ENCODE data around the gene B3GNT5. TPM values are rescaled to one million over a fixed set of nuclear protein-coding genes. Genes with fewer than 3 reads are reported as not detected.

Gene B3GNT5
- total and polyA plus RNA-seq, 12 donors: 0.18 to 3.6 (median 2.6) TPM

DNA sequence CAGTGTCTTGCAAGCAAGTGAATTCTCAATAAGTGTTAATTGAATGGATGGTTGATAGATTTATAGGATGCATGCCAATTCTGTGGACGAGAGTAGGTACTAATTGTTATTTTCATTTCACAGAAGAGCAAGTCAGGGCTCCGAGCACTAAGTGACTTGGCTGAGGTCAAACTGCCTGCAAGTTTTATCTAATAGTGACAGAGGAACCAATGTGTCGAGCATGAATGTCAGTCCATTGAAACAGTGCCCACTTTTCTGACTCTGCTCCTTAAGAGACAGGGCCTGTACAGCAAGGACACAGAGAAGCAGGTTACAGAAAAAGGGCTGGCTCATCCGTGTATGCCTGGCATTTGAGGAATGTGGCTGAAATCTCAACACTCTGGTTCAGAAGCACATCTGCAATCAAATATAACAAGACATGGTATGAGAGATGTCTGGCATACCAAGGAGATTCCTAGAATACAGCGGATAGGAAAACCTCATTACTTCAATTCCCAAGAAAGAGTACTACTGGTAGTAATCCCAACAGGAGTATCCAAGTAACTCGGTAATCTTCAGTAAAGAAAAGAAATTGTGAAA is 6.0 kb upstream of the B3GNT5 start:
- H3K4me3 ChIP-seq: no peak overlapping the region
- intact Hi-C loops (cut with DNase I): no loop called here
- no peak overlapping the region for H3K27ac ChIP-seq
- H3K36me3 ChIP-seq (replicated peaks in 1 of 2): no peaks in the 10 kb centered on the region
- H3K4me1 ChIP-seq (replicated peaks in 1 of 2): peaks cover 0 to 7% of the 10 kb centered on the region in 2 donors
- 49 to 67% (median 62%) methylated on average over 6 of the region's 6 CpGs for WGBS, 4 donors
- peak in 3 of 7 donors; percentile 18 to 34 (median 29) for DNase-seq
- H3K9me3 ChIP-seq (replicated peaks in 1 of 3): no peaks in the 10 kb centered on the region
- TF ChIP-seq, protein P1, sequence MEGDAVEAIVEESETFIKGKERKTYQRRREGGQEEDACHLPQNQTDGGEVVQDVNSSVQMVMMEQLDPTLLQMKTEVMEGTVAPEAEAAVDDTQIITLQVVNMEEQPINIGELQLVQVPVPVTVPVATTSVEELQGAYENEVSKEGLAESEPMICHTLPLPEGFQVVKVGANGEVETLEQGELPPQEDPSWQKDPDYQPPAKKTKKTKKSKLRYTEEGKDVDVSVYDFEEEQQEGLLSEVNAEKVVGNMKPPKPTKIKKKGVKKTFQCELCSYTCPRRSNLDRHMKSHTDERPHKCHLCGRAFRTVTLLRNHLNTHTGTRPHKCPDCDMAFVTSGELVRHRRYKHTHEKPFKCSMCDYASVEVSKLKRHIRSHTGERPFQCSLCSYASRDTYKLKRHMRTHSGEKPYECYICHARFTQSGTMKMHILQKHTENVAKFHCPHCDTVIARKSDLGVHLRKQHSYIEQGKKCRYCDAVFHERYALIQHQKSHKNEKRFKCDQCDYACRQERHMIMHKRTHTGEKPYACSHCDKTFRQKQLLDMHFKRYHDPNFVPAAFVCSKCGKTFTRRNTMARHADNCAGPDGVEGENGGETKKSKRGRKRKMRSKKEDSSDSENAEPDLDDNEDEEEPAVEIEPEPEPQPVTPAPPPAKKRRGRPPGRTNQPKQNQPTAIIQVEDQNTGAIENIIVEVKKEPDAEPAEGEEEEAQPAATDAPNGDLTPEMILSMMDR (IDR thresholded peaks at IDR 0.05): no peak
- TF ChIP-seq POLR2A (IDR thresholded peaks at IDR 0.05): no peak
- H3K27me3 ChIP-seq: no peaks in the 10 kb centered on the region

DNA sequence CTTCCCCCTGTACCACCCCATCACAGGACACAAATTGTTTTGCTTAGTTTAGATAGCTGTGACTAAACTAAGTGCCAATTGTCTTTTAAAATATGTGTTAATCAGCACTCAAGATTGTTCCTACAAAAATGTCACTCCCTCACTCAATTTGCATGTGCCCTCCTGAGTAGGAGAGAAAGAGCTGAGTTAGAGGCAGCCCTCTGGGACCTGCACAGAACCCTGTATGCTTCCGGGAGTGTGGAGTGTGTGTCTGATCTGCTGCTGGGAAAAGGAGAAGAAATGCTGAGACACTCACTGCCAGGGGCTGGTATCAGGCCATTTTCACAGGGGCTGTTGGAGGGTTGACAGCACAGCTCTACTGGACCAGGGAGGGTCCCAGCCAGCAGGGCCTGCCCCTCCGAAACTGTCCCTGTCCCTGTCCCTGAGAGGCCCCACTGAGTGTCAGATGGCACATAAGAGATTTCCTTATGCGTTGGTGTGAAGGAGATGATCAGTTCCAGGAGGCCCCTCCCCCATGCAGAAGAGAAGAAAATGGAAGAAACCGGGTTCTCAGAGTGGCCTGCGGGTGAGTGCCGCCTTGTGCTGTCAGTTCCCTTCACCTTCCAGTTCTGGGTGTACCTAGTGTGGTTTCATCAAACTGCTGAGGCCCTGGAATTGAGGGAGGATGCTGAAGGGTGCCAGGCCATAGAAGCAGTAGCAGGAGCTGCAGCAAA is 3.9 kb upstream of the B3GNT5 start:
- 85 to 89% (median 88%) methylated on average over 5 to 6 of the region's 6 CpGs for WGBS, 4 donors
- TF ChIP-seq POLR2A (IDR thresholded peaks at IDR 0.05): no peak
- TF ChIP-seq, protein P1 (IDR thresholded peaks at IDR 0.05): no peak
- Histone ChIP-seq H3K4me1 (replicated peaks in 1 of 2) (peaks cover 0 to 12% of the 10 kb centered on the region in 2 donors), H3K9me3 (replicated peaks in 1 of 3) (no peaks in the 10 kb centered on the region), H3K4me3 (no peak overlapping the region), H3K27ac (no peak overlapping the region), H3K27me3 (no peaks in the 10 kb centered on the region), H3K36me3 (replicated peaks in 1 of 2) (no peaks in the 10 kb centered on the region)
- DNase-seq: no peak
- intact Hi-C loops (cut with DNase I): no loop called here

DNA sequence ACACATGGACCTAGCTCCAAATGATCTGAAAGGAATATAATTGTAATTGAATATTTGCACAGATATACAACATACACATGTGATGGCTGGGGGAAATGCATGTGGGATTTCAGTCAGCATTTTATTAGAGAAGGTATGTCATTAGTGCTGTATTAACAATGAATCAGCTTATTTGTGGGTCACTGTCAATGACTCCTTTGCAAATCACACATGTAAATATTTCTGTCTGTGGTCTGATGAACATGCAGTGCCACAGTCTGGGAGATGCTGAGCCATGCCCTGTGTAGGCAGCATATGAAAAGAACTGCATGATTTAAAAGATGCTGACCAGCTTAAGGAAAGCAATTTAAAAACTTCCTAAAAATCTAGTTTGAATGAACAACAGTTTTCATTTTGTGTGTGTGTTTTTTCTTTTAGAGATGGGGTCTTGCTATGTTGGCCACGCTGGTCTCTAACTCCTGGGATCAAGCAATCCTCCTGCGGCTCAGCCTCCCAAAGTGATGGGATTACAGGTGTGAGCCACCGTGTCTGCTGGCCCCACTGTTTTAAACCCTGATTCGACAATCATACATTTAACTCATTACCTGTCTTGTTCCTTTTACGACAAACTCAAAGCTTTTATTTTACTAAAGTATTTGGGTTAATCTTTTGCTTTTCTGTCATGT is 803 bp upstream of the B3GNT5 start:
- no peak for DNase-seq
- intact Hi-C loops (cut with DNase I): no loop called here
- H3K4me1 ChIP-seq (replicated peaks in 1 of 2): peaks cover 0 to 8% of the 10 kb centered on the region in 2 donors
- no peaks in the 10 kb centered on the region for H3K9me3 ChIP-seq (replicated peaks in 1 of 3)
- no peaks in the 10 kb centered on the region for H3K36me3 ChIP-seq (replicated peaks in 1 of 2)
- H3K27me3 ChIP-seq: no peaks in the 10 kb centered on the region
- H3K4me3 ChIP-seq: no peak overlapping the region
- no peak for TF ChIP-seq POLR2A (IDR thresholded peaks at IDR 0.05)
- TF ChIP-seq, protein P1 (IDR thresholded peaks at IDR 0.05): no peak
- WGBS, 4 donors: 91 to 97% (median 94%) methylated on average over 5 of the region's 5 CpGs
- no peak overlapping the region for H3K27ac ChIP-seq

Data from adrenal gland (tissue), 12 donors.